SKM-1 (cell line): ENCODE measurements around the gene PTGFRN.
"Not testable (repeated sequence)": the region's sequence is repeated elsewhere in the genome, so short reads cannot be mapped to it uniquely, and the experiment has no call there.

Experiments
- DNase-seq: peaks from one replicate; lab custom pipeline; 2025; ENCODE audit not compliant: unreplicated experiment; lab: John Stamatoyannopoulos, UW

PTGFRN gene

DNA sequence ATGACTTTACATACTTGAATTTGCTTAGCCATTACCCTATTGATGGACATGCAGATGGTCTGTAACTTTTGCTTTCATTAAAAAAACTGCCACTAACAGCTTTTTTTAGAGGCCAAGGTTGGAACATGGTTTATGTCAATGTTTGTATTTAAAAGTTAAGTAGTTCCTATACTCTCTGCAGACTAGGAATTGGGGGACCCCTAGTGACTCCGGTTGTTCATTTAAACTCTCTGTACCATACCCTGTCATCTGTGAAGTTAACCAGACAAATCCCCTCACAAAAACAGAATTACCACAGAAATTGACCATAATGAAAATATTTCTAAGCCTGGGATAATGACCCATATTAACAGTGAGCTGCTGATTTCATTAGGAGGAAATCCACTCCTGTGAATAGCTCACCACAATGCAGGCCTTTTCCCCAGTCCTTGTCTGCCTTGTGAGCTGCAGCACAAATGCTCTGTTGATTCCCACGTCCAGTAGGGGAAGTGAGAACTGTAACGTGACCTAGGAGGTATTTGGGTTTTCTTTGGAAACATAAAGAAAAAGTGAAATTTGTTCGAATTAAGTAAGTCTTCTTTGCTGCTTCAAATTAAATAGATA, 61.6 kb downstream of the PTGFRN start:
- DNase-seq: no peak

- DNase-seq: no peak
These were observed 62.4 kb downstream of the PTGFRN start for GRCh38 chr1:116971965-116972673.

- no peak for DNase-seq
These were observed 62.9 kb downstream of the PTGFRN start for GRCh38 chr1:116972674-116973030.

DNA sequence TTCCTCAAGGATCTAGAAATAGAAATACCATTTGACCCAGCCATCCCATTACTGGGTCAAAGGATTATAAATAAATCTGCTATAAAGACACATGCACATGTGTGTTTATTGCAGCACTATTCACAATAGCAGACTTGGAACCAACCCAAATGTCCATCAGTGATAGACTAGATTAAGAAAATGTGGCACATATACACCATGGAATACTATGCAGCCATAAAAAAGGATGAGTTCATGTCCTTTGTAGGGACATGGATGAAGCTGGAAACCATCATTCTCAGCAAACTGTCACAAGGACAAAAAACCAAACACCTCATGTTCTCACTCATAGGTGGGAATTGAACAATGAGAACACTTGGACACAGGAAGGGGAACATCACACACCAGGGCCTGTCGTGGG, 70.6 kb downstream of the PTGFRN start:
- DNase-seq: not testable (repeated sequence)

- DNase-seq: no peak
These were observed 71.9 kb downstream of the PTGFRN start for GRCh38 chr1:116981521-116982037.

DNA sequence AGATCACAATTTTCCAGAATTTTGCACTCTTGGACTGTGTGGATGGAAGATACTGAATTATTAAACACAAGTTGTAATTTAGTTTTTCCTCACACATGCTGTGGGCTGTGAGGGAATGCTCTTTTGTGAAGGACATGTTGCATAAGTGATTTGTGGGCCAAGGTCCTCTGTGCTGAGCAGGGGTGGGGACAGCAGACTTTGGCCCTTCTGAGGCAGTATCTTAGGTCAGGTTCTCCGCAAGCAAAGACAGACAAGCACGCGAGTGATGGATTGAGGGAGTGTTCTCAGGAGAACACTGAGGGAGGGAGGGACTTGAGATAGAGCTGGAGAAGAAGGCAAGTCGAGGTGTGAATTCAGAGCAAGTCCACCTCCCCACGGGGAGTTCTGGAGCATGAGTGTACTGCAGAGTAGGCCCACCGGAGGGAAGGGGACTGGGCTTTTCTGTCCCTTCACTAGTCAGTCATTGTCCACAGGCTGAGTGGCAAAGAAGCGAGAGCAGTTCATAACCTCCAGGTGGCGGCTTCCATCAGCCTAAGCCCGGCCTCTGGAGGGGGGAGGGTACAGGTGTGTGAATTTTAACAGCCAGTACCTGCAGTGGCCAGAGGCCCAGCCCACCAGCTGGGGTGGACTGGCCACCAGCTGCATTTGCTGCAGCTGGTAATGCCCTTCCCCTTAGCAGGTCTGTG, 72.7 kb downstream of the PTGFRN start:
- no peak for DNase-seq

GRCh38 chr1:116983112-116983511, 73.4 kb downstream of the PTGFRN start:
- no peak for DNase-seq

- DNase-seq: no peak
These were observed 74.0 kb downstream of the PTGFRN start for GRCh38 chr1:116983678-116984077.

- no peak for DNase-seq
These were observed 74.9 kb downstream of the PTGFRN start for GRCh38 chr1:116984406-116985160.

GRCh38 chr1:116986421-116987255, 76.9 kb downstream of the PTGFRN start:
- DNase-seq: no peak

- DNase-seq: no peak
These were observed 77.5 kb downstream of the PTGFRN start for GRCh38 chr1:116987256-116987555.

DNA sequence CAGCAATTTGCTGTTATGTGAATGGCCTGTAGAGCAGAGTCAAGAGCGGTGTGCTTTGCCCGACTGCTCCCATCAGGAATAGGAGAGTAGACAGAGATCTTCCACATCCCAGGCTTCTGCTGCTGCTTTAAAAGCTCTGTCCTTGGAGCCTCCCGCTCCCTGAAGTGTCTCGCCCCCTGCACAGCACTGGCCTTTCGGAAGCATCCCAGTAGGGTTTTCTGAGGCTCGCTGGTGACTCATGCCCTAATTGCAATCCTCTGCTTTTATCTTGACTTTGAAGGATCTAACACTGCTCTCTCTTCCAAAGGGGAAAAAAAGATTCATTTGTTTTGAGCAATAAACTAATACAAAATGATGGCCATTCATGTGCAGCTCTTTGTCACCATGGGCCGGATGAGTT, 78.5 kb downstream of the PTGFRN start:
- no peak for DNase-seq

GRCh38 chr1:116988908-116989307, 79.2 kb downstream of the PTGFRN start:
- no peak for DNase-seq

DNA sequence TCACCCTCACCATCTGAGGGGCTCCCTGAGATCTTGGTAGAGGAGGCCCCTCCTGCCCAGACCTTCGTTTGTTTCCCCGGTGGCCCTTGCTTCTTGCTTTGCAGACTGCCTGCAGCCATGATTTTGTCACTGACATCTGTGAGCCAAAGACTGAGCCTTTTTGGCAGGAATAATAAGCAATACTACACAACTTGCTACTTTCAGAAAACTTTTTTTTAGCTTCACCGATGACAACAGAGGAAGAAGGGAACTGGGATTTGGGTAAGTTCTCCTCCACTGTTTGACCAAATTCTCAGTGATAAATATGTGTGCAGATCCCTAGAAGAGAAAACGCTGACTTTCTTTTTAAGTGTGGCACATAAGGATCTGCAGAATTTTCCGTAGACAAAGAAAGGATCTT, 80.1 kb downstream of the PTGFRN start:
- DNase-seq: no peak

- peak; percentile 67 for DNase-seq
These were observed 81.0 kb downstream of the PTGFRN start for GRCh38 chr1:116990612-116991151.

GRCh38 chr1:116991171-116991845, 81.6 kb downstream of the PTGFRN start:
- peak; percentile 31 for DNase-seq

- DNase-seq: no peak
These were observed 82.2 kb downstream of the PTGFRN start for GRCh38 chr1:116991918-116992317.

- DNase-seq: no peak
These were observed 83.6 kb downstream of the PTGFRN start for GRCh38 chr1:116993286-116993685.

DNA sequence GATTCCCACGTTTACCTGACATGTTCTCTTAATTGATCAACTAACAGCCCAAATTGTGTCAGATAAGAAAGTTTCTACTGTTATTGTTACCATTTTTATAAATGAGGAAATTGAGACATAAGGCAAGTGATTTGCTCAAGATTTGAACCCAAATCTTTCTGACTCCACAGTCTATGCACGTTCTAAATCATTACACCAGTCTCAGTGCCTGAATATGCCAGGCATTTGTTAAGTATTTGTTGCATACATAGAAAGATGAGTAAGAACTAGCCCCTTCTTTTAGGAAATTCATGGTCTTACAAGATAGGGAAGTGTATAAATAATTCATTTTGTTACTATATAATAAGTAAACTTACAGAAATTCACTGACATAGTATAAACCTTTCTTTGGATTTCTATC, 84.7 kb downstream of the PTGFRN start:
- DNase-seq: no peak

- DNase-seq: no peak
These were observed 87.3 kb downstream of the PTGFRN start for GRCh38 chr1:116997066-116997465.
